A673 (cell line): ENCODE results near the gene RBBP9. TPM values are rescaled to one million over a fixed set of nuclear protein-coding genes. Genes with fewer than 3 reads are reported as not detected.

Experiments
- BruUV-seq: library from RNA; stranded (reverse); fragments of 400-500 nt; replicated peaks from 2 replicates; lab custom pipeline; 2021; lab: Mats Ljungman, UMichigan
- CTCF ChIA-PET: fragments of 300-600 bp; sonication (Branson Sonifier 250); formaldehyde crosslinking; loops from one replicate; lab custom pipeline; 2022; ENCODE audit warnings: antibody characterized with exemption; lab: Charles Lee
- POLR2A ChIA-PET: fragments of 300-600 bp; sonication (Branson Sonifier 250); formaldehyde crosslinking; loops from one replicate; lab custom pipeline; 2022; ENCODE audit warnings: antibody characterized with exemption; ENCODE audit not compliant: low non-redundant PET; lab: Charles Lee
- DNase-seq: peaks from one replicate; pipeline ENCODE4 v3.0.0-alpha.2; 2015; ENCODE audit warnings: low spot score
- H3K27ac ChIP-seq: fragments of 200-600 bp; sonication (generic); 2 replicates; pipeline ENCODE4 v1.5.1; 2016; ENCODE audit warnings: mixed run types, low read depth, mild to moderate bottlenecking, mixed read lengths, antibody characterized with exemption, low read length; ENCODE audit not compliant: poor library complexity, severe bottlenecking
- H3K27me3 ChIP-seq: fragments of 200-600 bp; sonication (generic); replicated peaks from 2 replicates; pipeline ENCODE4 v1.6.1; 2017; ENCODE audit warnings: mixed run types, low read depth, mild to moderate bottlenecking, mixed read lengths, antibody characterized with exemption, low read length; ENCODE audit not compliant: insufficient read depth, poor library complexity
- H3K36me3 ChIP-seq: fragments of 200-600 bp; sonication (generic); 2 replicates; pipeline ENCODE4 v1.6.1; 2016; ENCODE audit warnings: mixed run types, mild to moderate bottlenecking, mixed read lengths, antibody characterized with exemption, low read length; ENCODE audit not compliant: insufficient read depth, poor library complexity, severe bottlenecking
- H3K4me1 ChIP-seq: fragments of 200-600 bp; sonication (generic); 2 replicates; pipeline ENCODE4 v1.6.1; 2017; ENCODE audit warnings: mixed run types, mild to moderate bottlenecking, mixed read lengths, antibody characterized with exemption, low read length; ENCODE audit not compliant: insufficient read depth, poor library complexity, severe bottlenecking
- H3K4me3 ChIP-seq: fragments of 200-600 bp; sonication (generic); 2 replicates; pipeline ENCODE4 v1.5.1; 2016; ENCODE audit warnings: low read depth, mixed run types, mild to moderate bottlenecking, mixed read lengths, low read length; ENCODE audit not compliant: poor library complexity, severe bottlenecking
- H3K9me3 ChIP-seq: fragments of 200-600 bp; sonication (generic); 2 replicates; pipeline ENCODE4 v1.6.1; 2016; ENCODE audit warnings: mixed run types, low read depth, mild to moderate bottlenecking, mixed read lengths, antibody characterized with exemption, low read length; ENCODE audit not compliant: poor library complexity, severe bottlenecking
- CTCF ChIP-seq: fragments of 300-800, 200-600 bp; sonication (generic); conservative IDR thresholded peaks from 2 replicates; pipeline ENCODE4 v1.5.1; 2017; ENCODE audit warnings: low read depth, mild to moderate bottlenecking, antibody characterized with exemption, low read length, moderate library complexity, mixed read lengths
- intact Hi-C: fragments of 100-400 bp; cut with micrococcal nuclease; formaldehyde crosslinking; loops from one replicate; pipeline ENCODE4 v1.10.0; 2022; ENCODE audit not compliant: unreplicated experiment
- microRNA-seq: library from miRNA; unstranded; fragments of <30 nt; microRNA quantifications from one replicate; pipeline ENCODE4 v1.2.0, GENCODE V29; 2021
- total RNA-seq: library from RNA; stranded (reverse); gene quantifications from 2 replicates; pipeline ENCODE4 v1.2.3, GENCODE V29; 2021

The RBBP9 gene
- total RNA-seq, 1 experiment from 2014 or later, result 20.1 TPM

- no TSS peak for BruUV-seq
- ChIA-PET POLR2A (no interaction called here), CTCF (no interaction called here)
- Histone ChIP-seq H3K36me3 (no peaks in the 10 kb centered on the region), H3K9me3 (no peaks in the 10 kb centered on the region), H3K4me1 (no peaks in the 10 kb centered on the region), H3K27ac (no peak overlapping the region), H3K4me3 (no peak overlapping the region), H3K27me3 (no peaks in the 10 kb centered on the region)
- TF ChIP-seq CTCF, result no peak
- intact Hi-C loops, result no loop called here
- DNase-seq, result no peak
Observed at GRCh38 chr20:18436847-18437246, 60.2 kb downstream of the RBBP9 start.

Small RNA genes lying within 50 kb of the gene (microRNA-seq; reads per million reads assigned to microRNA genes)
- gene MIR3192, result 3.5 reads per million, percentile 9 among the genes with 10 or more reads in this experiment

Other genes with a start within 250 kb of the RBBP9 start
- 9.3 and 12.8 TPM in 2 replicates for gene ZNF133, start 208.7 kb downstream of the RBBP9 start, total RNA-seq
- gene DZANK1, start 30.2 kb downstream of the RBBP9 start, total RNA-seq, result 3.9 and 4.4 TPM in 2 replicates
- gene POLR3F, start 29.8 kb downstream of the RBBP9 start, total RNA-seq, result 18.1 and 22.1 TPM in 2 replicates
- 55.6 and 55.9 TPM in 2 replicates for gene SEC23B, start 10.7 kb upstream of the RBBP9 start, total RNA-seq
- gene SMIM26, start 70.2 kb upstream of the RBBP9 start, total RNA-seq, result 56.6 and 57.7 TPM in 2 replicates
- 16.6 and 23.8 TPM in 2 replicates for gene DTD1, start 90.8 kb upstream of the RBBP9 start, total RNA-seq